HG03571 (cell line): Measurements from ENCODE around the gene USP25.

Source experiments
- ATAC-seq: cut with Tn5 transposase; IDR thresholded peaks from one replicate; pipeline ENCODE4 v1.9.1; 2021; ENCODE audit not compliant: unreplicated experiment

The USP25 gene

DNA sequence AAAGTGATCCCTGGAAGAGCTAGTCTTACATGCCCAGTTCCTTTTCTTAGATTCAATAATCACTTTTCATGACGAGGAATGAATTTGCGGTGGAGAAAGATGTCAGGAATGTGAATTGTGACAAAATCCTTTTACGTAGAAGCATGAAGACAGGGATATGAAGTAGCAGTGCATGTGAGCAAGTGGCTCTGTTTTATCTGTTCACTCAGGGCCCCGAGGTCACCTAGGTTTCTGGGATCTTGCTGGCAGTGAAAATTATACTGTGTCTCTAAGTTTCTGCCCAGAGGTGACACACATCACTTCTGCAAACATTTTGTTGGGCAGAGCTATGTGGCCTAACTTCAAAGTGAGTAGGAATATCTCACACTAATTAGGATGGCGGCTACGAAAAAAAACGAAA is 79.3 kb downstream of the USP25 start:
- no peak for ATAC-seq

DNA sequence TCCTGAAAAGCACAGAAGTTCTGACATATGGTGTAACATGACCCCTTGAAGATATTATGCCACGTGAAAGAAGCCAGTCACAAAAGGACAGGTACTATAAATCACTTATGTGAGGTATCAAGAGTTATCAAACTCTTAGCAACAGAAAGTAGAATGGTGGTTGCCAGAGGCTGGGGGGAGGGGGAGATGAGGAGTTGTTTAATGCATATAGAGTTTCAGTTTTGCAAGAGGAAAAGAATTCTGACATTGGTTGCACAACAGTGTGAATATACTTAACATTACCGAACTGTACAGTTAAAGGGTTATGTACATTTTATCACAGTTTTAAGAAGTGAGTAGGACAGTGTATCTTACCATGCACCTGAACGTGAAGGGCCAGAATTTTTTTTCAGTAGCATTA is 80.0 kb downstream of the USP25 start:
- no peak for ATAC-seq

- ATAC-seq = no peak
Observed at GRCh38 chr21:15815285-15815684, 85.5 kb downstream of the USP25 start.

GRCh38 chr21:15820327-15820726 is 90.5 kb downstream of the USP25 start:
- no peak for ATAC-seq

- no peak for ATAC-seq
Observed at GRCh38 chr21:15820852-15821379, 91.1 kb downstream of the USP25 start.

DNA sequence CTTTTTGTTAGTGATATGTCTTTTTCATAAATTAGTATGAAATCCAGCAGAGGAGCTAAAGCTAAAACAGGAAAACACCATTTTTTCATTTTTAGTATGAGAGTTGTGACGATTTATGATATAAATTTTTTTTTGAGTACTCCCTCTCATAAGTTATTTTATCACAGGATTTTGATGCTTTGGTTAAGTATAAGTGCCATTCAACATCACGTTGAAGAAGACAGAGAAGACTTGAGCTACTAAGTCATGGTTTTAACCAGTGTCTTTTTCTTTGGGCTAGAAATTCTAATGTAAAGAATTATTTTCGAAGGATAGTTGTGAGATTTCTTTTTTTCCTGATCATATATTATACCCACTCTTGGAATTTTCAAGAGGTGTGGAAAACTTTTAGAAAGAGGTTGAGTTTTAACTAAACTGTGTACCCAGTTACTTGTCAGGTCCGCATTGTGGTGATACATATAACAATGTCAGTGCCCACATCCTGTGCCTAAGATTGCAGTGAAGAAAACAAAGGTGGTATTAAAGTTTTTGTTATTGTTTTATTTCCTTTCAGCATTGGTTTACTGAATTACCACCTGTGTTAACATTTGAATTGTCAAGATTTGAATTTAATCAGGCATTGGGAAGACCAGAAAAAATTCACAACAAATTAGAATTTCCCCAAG is 93.8 kb downstream of the USP25 start:
- ATAC-seq = no peak

DNA sequence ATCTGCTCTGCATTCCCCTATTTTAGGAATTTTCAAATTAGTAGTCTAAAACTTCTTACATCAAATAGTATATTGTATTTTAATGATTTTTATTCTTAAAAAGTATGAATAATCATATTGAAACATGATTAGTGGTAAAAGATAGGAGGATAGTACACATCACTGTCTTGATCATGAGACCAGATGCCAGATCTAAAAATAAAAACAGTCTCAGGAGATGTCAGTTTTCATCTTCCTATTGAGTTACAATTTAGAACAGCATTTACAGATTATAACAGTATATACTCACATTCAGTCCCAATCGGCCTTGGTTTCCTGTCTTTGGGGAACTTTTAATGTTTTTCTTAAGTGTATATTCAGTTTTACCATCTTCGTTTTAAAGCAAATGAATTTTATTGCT is 95.9 kb downstream of the USP25 start:
- no peak for ATAC-seq

GRCh38 chr21:15826147-15826780 is 96.5 kb downstream of the USP25 start:
- ATAC-seq = no peak

DNA sequence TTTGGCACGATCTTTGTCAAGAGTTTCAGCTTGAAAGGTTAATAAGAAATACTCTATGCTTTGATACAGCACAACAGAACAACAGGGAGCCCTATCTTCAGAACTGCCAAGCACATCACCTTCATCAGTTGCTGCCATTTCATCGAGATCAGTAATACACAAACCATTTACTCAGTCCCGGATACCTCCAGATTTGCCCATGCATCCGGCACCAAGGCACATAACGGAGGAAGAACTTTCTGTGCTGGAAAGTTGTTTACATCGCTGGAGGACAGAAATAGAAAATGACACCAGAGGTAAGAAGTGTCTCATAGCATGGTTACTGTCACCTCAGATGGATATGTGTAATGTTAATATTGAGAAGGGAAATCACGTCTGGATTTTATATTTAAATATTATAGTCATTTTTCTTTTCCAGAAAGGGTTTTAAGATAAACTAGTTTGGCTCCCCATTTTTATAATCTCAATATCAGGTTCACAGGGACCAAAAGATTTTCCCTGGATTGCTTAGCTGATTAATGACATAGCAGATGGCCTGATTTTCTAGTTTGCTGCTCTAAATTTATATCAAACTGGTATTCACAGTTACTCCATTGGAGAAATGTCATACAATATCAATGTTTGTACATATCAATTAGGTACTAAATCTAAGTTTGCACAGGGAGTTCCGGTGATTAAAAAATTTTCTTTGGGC is 97.3 kb downstream of the USP25 start:
- no peak for ATAC-seq

DNA sequence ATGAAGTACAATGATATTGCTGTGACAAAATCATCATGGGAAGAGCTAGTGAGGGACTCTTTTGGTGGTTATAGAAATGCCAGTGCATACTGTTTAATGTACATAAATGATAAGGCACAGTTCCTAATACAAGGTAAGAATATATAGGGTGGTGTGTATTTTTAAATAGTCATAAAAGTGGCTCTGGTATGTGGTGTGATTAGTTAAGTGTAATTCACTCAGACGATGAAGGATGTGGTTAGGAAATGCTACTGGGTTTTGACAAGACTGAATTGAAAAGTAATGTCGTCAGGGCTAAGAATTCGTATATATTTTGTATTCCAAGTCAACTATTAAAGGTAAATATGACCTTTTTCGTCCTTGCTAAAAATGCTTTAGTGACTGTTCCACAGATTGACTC is 101.7 kb downstream of the USP25 start:
- ATAC-seq = no peak

DNA sequence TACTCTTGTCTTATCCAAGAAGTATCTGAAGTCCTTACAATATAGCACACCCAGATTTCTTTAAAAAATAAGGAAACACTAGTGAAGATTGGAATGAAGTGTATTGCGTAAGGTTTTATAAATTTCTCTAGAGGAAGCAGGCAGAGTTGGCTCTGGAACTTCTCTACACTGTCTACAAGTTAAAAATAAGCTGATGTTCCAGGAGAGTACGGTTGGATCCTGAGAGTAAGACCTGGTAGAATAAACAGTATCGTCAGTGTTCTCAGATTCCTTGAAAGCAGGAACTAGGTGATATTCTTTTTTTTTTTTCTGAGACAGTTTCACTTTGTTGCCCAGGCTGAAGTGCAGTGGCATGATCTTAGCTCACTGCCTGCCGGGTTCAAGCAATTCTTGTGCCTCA is 107.9 kb downstream of the USP25 start:
- ATAC-seq = no peak

GRCh38 chr21:15839026-15839425 is 109.2 kb downstream of the USP25 start:
- no peak for ATAC-seq

- ATAC-seq = no peak
Observed at GRCh38 chr21:15839601-15840000, 109.8 kb downstream of the USP25 start.

GRCh38 chr21:15840406-15840805 is 110.6 kb downstream of the USP25 start:
- no peak for ATAC-seq

GRCh38 chr21:15841856-15842564 is 112.2 kb downstream of the USP25 start:
- ATAC-seq = no peak

GRCh38 chr21:15842565-15842880 is 112.7 kb downstream of the USP25 start:
- ATAC-seq = no peak

GRCh38 chr21:15843766-15844165 is 114.0 kb downstream of the USP25 start:
- no peak for ATAC-seq

GRCh38 chr21:15848634-15849560 is 119.1 kb downstream of the USP25 start:
- ATAC-seq = no peak

- ATAC-seq = no peak
Observed at GRCh38 chr21:15849927-15850326, 120.1 kb downstream of the USP25 start.

DNA sequence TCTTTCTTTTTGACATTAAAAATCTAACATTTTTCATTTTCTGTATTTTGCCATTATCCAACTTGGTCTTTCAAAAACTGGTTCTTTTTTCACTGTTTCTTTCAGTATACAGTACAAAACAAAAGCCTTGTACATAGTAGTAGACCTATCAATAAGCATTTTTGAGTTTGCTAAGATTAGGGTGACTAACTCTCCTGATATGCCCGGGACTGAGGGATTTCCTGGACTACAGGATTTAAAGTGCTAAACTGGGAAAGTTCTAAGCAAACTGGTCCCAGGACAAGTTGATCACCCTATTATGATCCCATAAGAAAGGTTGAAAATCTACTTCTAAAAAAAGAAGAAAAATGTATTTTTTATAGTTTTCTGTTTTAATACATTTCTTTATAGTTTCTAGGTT is 120.9 kb downstream of the USP25 start:
- ATAC-seq = no peak

- no peak for ATAC-seq
Observed at GRCh38 chr21:15852146-15852545, 122.4 kb downstream of the USP25 start.
